CD14-positive monocyte (primary cell): ENCODE data around the gene MICAL2. TPM values are rescaled to one million over a fixed set of nuclear protein-coding genes. Genes with fewer than 3 reads are reported as not detected.
A peak's percentile ranks its signal among the peaks of the same experiment; 100 is the strongest.

Experiments used
- DNase-seq, 3 donors: peaks; one replicate each; pipeline ENCODE4 v3.0.0-alpha.2; 2011 to 2022
- H2AFZ ChIP-seq: 2 replicates; pipeline ENCODE4 v1.6.0; 2012; ENCODE audit warnings: mild to moderate bottlenecking, low read depth, low read length, inconsistent platforms; ENCODE audit not compliant: insufficient read depth, poor library complexity, severe bottlenecking
- H3K27ac ChIP-seq, 2 donors: 1 replicate in 1 of 2; 2 replicates in 1 of 2; pipeline ENCODE4 v1.5.1; 2012 to 2013; ENCODE audit warnings: low read length in 2 of 2, control low read depth in 1 of 2, inconsistent platforms in 1 of 2, low read depth in 1 of 2, mild to moderate bottlenecking in 1 of 2
- H3K27me3 ChIP-seq, 2 donors: one replicate each; pipeline versions ENCODE4 v1.6.0 to v1.6.1; 2011 to 2013; ENCODE audit warnings: low read length in 2 of 2; ENCODE audit not compliant: control insufficient read depth in 2 of 2, insufficient read depth in 2 of 2
- H3K36me3 ChIP-seq, 2 donors: replicated peaks in 1 of 2; 1 replicate in 1 of 2; 2 replicates in 1 of 2; pipeline versions ENCODE4 v1.5.1 to v1.6.1; 2012 to 2013; ENCODE audit warnings: low read length in 2 of 2, control low read depth in 1 of 2, inconsistent platforms in 1 of 2, mild to moderate bottlenecking in 1 of 2; ENCODE audit not compliant: insufficient read depth in 2 of 2, control insufficient read depth in 1 of 2
- H3K4me1 ChIP-seq, 2 donors: 1 replicate in 1 of 2; 2 replicates in 1 of 2; pipeline versions ENCODE4 v1.5.1 to v1.6.1; 2012 to 2013; ENCODE audit warnings: low read length in 2 of 2, control low read depth in 1 of 2, inconsistent platforms in 1 of 2, mild to moderate bottlenecking in 1 of 2, moderate library complexity in 1 of 2; ENCODE audit not compliant: insufficient read depth in 2 of 2, control insufficient read depth in 1 of 2
- H3K4me2 ChIP-seq: replicated peaks from 2 replicates; pipeline ENCODE3; 2012; ENCODE audit warnings: low read length, moderate library complexity, mild to moderate bottlenecking; ENCODE audit not compliant: poor library complexity, severe bottlenecking; ENCODE audit errors: extremely low read depth
- H3K4me3 ChIP-seq, 3 experiments: fragments of 200-600 bp in 1 of 3; sonication (generic) in 1 of 3; replicated peaks in 1 of 3; 1 replicate in 2 of 3; 2 replicates in 1 of 3; pipeline ENCODE4 v1.5.1; 2011 to 2013; ENCODE audit warnings: low read length in 3 of 3, mild to moderate bottlenecking in 3 of 3, control low read depth in 2 of 3, low read depth in 2 of 3, inconsistent platforms in 1 of 3, moderate library complexity in 1 of 3
- H3K79me2 ChIP-seq: 2 replicates; pipeline ENCODE4 v1.6.0; 2012; ENCODE audit warnings: mild to moderate bottlenecking, control low read depth, inconsistent platforms, low read length, moderate library complexity; ENCODE audit not compliant: insufficient read depth
- H3K9ac ChIP-seq: 2 replicates; pipeline ENCODE4 v1.6.0; 2017; ENCODE audit warnings: low read length, mild to moderate bottlenecking; ENCODE audit not compliant: insufficient read depth, poor library complexity, severe bottlenecking
- H3K9me3 ChIP-seq, 2 donors: replicated peaks in 1 of 2; 1 replicate in 1 of 2; 2 replicates in 1 of 2; pipeline versions ENCODE4 v1.5.1 to v1.6.1; 2012 to 2013; ENCODE audit warnings: low read length in 2 of 2, control low read depth in 1 of 2; ENCODE audit not compliant: control insufficient read depth in 1 of 2, insufficient read depth in 1 of 2
- H4K20me1 ChIP-seq: 2 replicates; pipeline ENCODE4 v1.6.0; 2012; ENCODE audit warnings: mild to moderate bottlenecking, low read length, control low read depth, moderate library complexity; ENCODE audit not compliant: insufficient read depth
- H3K27ac Mint-ChIP-seq, 7 donors: one replicate each; pipeline ENCODE4 v1.8.0; 2020; ENCODE audit warnings: mild to moderate bottlenecking in 7 of 7, mixed read lengths in 7 of 7, moderate library complexity in 6 of 7, inconsistent platforms in 2 of 7
- H3K27me3 Mint-ChIP-seq, 3 donors: one replicate each; pipeline ENCODE4 v1.8.0; 2021 to 2022; ENCODE audit warnings: low read depth in 3 of 3, mild to moderate bottlenecking in 3 of 3, mixed read lengths in 3 of 3, moderate library complexity in 3 of 3, inconsistent platforms in 1 of 3
- H3K36me3 Mint-ChIP-seq, 2 donors: one replicate each; pipeline ENCODE4 v1.8.0; 2020; ENCODE audit warnings: mixed read lengths in 2 of 2, inconsistent platforms in 1 of 2, mild to moderate bottlenecking in 1 of 2
- H3K4me1 Mint-ChIP-seq: one replicate; pipeline ENCODE4 v1.8.0; 2020; ENCODE audit warnings: mild to moderate bottlenecking, mixed read lengths
- H3K4me3 Mint-ChIP-seq, 2 donors: one replicate each; pipeline ENCODE4 v1.8.0; 2020; ENCODE audit warnings: mild to moderate bottlenecking in 2 of 2, mixed read lengths in 2 of 2, moderate library complexity in 1 of 2
- H3K9me3 Mint-ChIP-seq, 7 donors: one replicate each; pipeline ENCODE4 v1.8.0; 2020 to 2022; ENCODE audit warnings: mixed read lengths in 7 of 7, mild to moderate bottlenecking in 6 of 7, moderate library complexity in 6 of 7, inconsistent platforms in 2 of 7
- CTCF ChIP-seq: fragments of 200-600 bp; IDR thresholded peaks from one replicate; pipeline ENCODE4 v1.8.0; 2022; ENCODE audit warnings: antibody characterized with exemption, mild to moderate bottlenecking
- WGBS: methylation state at CpG from one replicate; pipeline ENCODE4 v1.1.5; 2013; ENCODE audit warnings: missing lambda C conversion rate; ENCODE audit not compliant: insufficient coverage; 5-methylcytosine and 5-hydroxymethylcytosine counted together
- intact Hi-C, 2 donors: fragments of 100-400 bp; cut with micrococcal nuclease; formaldehyde crosslinking; loops; one replicate each; pipeline versions ENCODE4 v1.15.0 to v1.15.1; 2023
- polyA plus RNA-seq, 3 donors: library from polyadenylated mRNA; depleted of rRNA in 1 of 3; unstranded in 2 of 3; stranded (reverse) in 1 of 3; fragments of 300-500 nt in 2 of 3; fragments of >200 nt in 1 of 3; fragmentation: Illumina TruSeq in 2 of 3; gene quantifications; 1 replicate in 2 of 3; 2 replicates in 1 of 3; pipeline ENCODE4 v1.2.3, GENCODE V29; 2012 to 2021

MICAL2 gene
- polyA plus RNA-seq, 3 donors = 39.8 to 72.5 (median 44.0) TPM

GRCh38 chr11:12123799-12124198 is 13.4 kb downstream of the MICAL2 start:
- H3K36me3 Mint-ChIP-seq = peaks cover 37 to 47% of the 10 kb centered on the region in 2 donors
- peaks cover 0 to 2% (median 0%) of the 10 kb centered on the region in 3 donors for H3K27me3 Mint-ChIP-seq
- Histone ChIP-seq H3K4me1 (peaks cover 99% of the 10 kb centered on the region in 2 donors), H3K4me2 (peak overlapping the region; percentile 70), H3K79me2 (peaks cover 81% of the 10 kb centered on the region), H3K27ac (peak overlapping the region; percentile 70 to 84), H3K9me3 (no peaks in the 10 kb centered on the region), H2AFZ (no peak overlapping the region), H3K4me3 (peak overlapping the region in 1 of 3 experiments; percentile 52), H3K27me3 (no peaks in the 10 kb centered on the region), H3K9ac (peak overlapping the region; percentile 35), H4K20me1 (peaks cover 19% of the 10 kb centered on the region), H3K36me3 (peaks cover 4 to 13% of the 10 kb centered on the region in 2 donors)
- H3K27ac Mint-ChIP-seq = peak overlapping the region; percentile 85 to 97 (median 89)
- peaks cover 95% of the 10 kb centered on the region for H3K4me1 Mint-ChIP-seq
- no peaks in the 10 kb centered on the region for H3K9me3 Mint-ChIP-seq
- TF ChIP-seq CTCF = no peak
- no peak for DNase-seq
- peak overlapping the region; percentile 37 to 73 for H3K4me3 Mint-ChIP-seq
- intact Hi-C loops = loop anchor here (5.0 to 10.0 kb wide), 2 partner anchors 44 to 79 kb away; no protein-coding TSS in a partner anchor
- WGBS = 50% methylated on average over 2 of the region's 3 CpGs

- Histone ChIP-seq H3K79me2 (peaks cover 80% of the 10 kb centered on the region), H4K20me1 (peaks cover 14% of the 10 kb centered on the region), H3K4me2 (peak overlapping the region; percentile 70), H3K4me3 (peak overlapping the region in 1 of 3 experiments; percentile 52), H3K27ac (peak overlapping the region; percentile 70 to 84), H2AFZ (no peak overlapping the region), H3K27me3 (no peaks in the 10 kb centered on the region), H3K36me3 (peaks cover 6 to 13% of the 10 kb centered on the region in 2 donors), H3K9ac (peak overlapping the region; percentile 35), H3K9me3 (no peaks in the 10 kb centered on the region), H3K4me1 (peaks cover 99% of the 10 kb centered on the region in 2 donors)
- TF ChIP-seq CTCF = no peak
- peaks cover 40 to 47% of the 10 kb centered on the region in 2 donors for H3K36me3 Mint-ChIP-seq
- no peak for DNase-seq
- intact Hi-C loops = loop anchor here (5.0 to 10.0 kb wide), 2 partner anchors 43 to 80 kb away; no protein-coding TSS in a partner anchor
- WGBS = 55% methylated on average over 9 of the region's 9 CpGs
- peaks cover 0 to 2% (median 0%) of the 10 kb centered on the region in 3 donors for H3K27me3 Mint-ChIP-seq
- H3K27ac Mint-ChIP-seq = peak overlapping the region; percentile 85 to 97 (median 89)
- H3K4me1 Mint-ChIP-seq = peaks cover 95% of the 10 kb centered on the region
- H3K9me3 Mint-ChIP-seq = no peaks in the 10 kb centered on the region
- peak overlapping the region; percentile 37 to 73 for H3K4me3 Mint-ChIP-seq
These were observed 13.9 kb downstream of the MICAL2 start for GRCh38 chr11:12124306-12124705.
